KOPT-K1 (cell line): ENCODE measurements around the gene PGR.

Source experiments
- H3K27ac ChIP-seq: fragments of 200-600 bp; sonication (generic); 2 replicates; pipeline ENCODE4 v1.5.1; 2016; ENCODE audit warnings: antibody characterized with exemption, mild to moderate bottlenecking, low read depth, low read length; ENCODE audit not compliant: poor library complexity, severe bottlenecking
- H3K36me3 ChIP-seq: fragments of 200-600 bp; sonication (generic); 2 replicates; pipeline ENCODE4 v1.5.1; 2017; ENCODE audit warnings: antibody characterized with exemption, mild to moderate bottlenecking, low read length, moderate library complexity; ENCODE audit not compliant: insufficient read depth
- H3K9me3 ChIP-seq: fragments of 200-600 bp; sonication (generic); 2 replicates; pipeline ENCODE4 v1.5.1; 2017; ENCODE audit warnings: antibody characterized with exemption, low read length, mild to moderate bottlenecking; ENCODE audit not compliant: insufficient read depth, poor library complexity, severe bottlenecking

Gene PGR

DNA sequence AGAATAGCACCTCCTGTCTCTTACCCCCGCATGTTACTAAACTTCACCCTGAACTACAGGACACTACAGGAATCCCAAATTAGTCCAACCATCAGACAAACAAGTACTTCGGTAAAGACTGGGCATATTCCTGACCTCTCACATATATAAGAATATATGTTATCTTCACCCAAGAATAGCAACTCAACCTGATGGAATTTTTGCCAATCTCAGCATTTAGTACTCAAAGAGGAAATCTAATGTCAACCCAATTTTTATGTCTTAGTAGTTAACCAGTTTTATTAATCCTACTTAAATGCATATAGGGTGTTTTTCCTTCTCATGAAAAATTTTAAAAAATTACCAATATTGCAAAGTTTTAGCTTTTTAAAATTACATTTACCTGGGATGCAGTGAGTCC lies 26.2 kb downstream of the PGR start:
- Histone ChIP-seq H3K9me3 (no peaks in the 10 kb centered on the region), H3K27ac (no peak overlapping the region), H3K36me3 (no peaks in the 10 kb centered on the region)

DNA sequence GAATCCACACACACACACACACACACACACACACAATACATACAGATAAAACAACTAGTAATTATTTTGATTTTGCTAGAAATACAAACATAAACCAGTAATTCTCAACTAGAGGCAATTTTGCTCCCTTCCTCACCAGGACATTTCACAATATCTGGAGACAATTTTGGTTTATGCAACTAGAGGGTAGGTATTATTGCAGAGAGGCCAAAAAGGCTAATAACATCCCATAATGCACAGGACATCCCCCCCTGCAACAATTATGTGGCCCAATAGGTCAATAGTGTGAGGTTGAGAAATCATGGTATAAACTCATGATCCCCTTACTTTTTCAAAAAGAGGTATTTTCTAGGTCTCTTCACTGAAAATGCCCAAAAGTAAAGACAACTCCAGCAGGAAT lies 29.0 kb downstream of the PGR start:
- Histone ChIP-seq H3K36me3 (no peaks in the 10 kb centered on the region), H3K9me3 (no peaks in the 10 kb centered on the region), H3K27ac (no peak overlapping the region)

GRCh38 chr11:101096036-101096704 lies 33.4 kb downstream of the PGR start:
- Histone ChIP-seq H3K9me3 (no peaks in the 10 kb centered on the region), H3K36me3 (no peaks in the 10 kb centered on the region), H3K27ac (no peak overlapping the region)

- no peaks in the 10 kb centered on the region for H3K36me3 ChIP-seq
- no peaks in the 10 kb centered on the region for H3K9me3 ChIP-seq
- no peak overlapping the region for H3K27ac ChIP-seq
Measured at GRCh38 chr11:101091781-101092180, 37.8 kb downstream of the PGR start.

DNA sequence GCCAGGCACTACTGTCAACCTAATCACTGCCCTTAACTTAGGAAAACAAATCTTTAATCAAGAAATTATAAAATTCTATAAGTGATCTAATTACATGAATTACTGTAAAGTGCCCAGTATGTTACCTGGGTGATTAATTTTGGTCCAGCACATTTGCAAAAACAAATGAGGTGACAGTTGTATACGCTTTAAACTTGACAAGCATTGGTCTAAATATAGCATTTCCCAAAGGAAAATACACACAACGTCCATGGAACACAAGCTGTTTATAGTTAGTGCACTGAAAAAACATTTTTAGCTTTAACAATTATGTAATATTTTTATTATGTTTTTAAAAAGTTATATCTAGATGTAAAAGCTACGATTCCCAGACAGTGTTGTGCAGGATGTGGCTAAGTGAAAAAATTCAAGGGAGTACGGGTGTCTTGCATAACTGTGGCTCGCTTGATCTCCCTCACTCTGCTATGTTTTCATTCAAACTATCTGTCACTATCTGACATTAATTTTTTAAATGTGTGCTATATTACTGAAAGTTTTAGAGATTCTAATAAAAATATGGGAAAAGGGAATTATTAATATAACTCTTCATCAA lies 38.8 kb downstream of the PGR start:
- no peak overlapping the region for H3K27ac ChIP-seq
- no peaks in the 10 kb centered on the region for H3K9me3 ChIP-seq
- H3K36me3 ChIP-seq: no peaks in the 10 kb centered on the region

DNA sequence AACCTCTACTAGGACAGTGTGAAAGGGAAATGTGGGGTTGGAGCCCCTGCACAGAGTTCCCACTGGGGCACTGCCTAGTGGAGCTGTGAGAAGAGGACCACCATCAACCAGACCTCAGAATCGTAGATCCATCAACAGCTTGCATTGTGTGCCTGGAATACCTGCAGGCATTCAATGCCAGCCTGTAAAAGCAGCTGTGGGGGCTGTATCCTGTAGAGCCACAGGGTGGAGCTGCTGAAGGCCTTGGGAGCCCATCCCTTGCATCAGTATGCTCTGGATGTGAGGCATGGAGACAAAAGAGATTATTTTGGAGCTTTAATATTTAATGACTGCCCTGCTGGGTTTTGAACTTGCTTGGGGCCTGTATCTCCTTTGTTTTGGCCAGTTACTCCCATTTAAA lies 46.3 kb downstream of the PGR start:
- Histone ChIP-seq H3K9me3 (no peaks in the 10 kb centered on the region), H3K27ac (no peak overlapping the region), H3K36me3 (no peaks in the 10 kb centered on the region)

DNA sequence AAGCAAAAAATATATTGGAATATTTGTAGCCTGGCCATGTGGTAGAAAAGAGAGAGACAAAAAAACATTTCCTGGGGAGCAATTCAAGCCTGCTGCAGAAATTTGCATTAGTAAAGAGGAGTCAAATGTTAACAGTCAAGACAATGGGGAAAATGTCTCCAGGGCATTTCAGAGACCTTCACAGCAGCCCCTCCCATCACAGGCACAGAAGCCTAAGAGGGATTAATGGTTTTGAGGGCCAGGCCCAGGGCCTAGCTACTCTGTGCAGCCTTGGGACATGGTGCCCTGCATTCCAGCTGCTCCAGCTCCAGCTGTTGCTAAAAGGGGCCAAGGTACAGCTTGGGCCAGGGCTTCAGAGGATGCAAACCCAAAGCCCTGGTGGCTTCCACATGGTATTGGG lies 46.8 kb downstream of the PGR start:
- Histone ChIP-seq H3K27ac (no peak overlapping the region), H3K9me3 (no peaks in the 10 kb centered on the region), H3K36me3 (no peaks in the 10 kb centered on the region)

GRCh38 chr11:101063706-101064105 lies 65.9 kb downstream of the PGR start:
- H3K36me3 ChIP-seq: no peaks in the 10 kb centered on the region
- no peaks in the 10 kb centered on the region for H3K9me3 ChIP-seq
- no peak overlapping the region for H3K27ac ChIP-seq

DNA sequence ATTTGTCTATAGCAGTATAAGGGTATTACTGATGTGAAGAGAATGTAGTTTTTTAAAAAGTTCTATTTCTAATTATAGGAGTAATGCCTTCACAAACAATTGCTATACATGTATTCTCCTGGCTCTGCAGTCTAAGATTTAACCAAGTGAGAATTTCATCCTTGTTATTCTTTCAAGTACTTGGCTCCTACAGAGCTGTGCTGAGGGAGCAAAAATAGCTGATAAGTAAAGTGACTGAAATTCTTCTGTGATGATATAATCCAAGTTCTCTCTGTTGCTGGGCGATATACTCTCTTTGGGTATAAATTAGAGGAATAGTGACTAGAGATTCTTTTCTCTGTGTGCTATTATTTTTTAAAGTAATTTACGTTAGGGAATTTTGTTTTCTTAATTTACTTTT lies 68.0 kb downstream of the PGR start:
- Histone ChIP-seq H3K36me3 (no peaks in the 10 kb centered on the region), H3K9me3 (no peaks in the 10 kb centered on the region)

GRCh38 chr11:101059331-101059730 lies 70.3 kb downstream of the PGR start:
- Histone ChIP-seq H3K9me3 (no peaks in the 10 kb centered on the region), H3K27ac (no peak overlapping the region), H3K36me3 (no peaks in the 10 kb centered on the region)

More for the DNA sequence above, 68.0 kb downstream of the PGR start:
- H3K27ac ChIP-seq: no peak overlapping the region

- Histone ChIP-seq H3K36me3 (no peaks in the 10 kb centered on the region), H3K9me3 (no peaks in the 10 kb centered on the region), H3K27ac (no peak overlapping the region)
Measured at GRCh38 chr11:101053492-101053891, 76.1 kb downstream of the PGR start.

DNA sequence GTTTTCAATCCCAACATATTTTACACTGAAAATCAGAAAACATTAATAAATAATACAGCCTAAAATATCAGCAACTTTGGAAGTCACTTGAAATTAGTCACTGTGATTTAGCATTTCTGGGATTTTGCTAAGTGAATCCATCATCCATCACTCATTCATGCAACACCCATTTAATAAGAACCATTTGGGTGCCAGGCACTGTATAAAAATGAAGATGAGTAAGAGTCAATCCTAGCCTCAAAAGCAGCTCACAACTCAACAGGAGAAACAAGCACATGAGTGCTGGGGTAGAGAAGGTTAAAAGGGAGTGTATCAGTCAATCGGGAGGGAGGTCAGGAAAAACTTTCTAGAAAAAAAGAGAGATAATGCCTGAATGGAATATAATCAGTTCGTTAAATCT lies 77.9 kb downstream of the PGR start:
- H3K9me3 ChIP-seq: no peaks in the 10 kb centered on the region
- H3K27ac ChIP-seq: no peak overlapping the region
- H3K36me3 ChIP-seq: no peaks in the 10 kb centered on the region

GRCh38 chr11:101049813-101050212 lies 79.8 kb downstream of the PGR start:
- Histone ChIP-seq H3K36me3 (no peaks in the 10 kb centered on the region), H3K9me3 (no peaks in the 10 kb centered on the region), H3K27ac (no peak overlapping the region)

GRCh38 chr11:101049123-101049522 lies 80.5 kb downstream of the PGR start:
- no peaks in the 10 kb centered on the region for H3K9me3 ChIP-seq
- no peaks in the 10 kb centered on the region for H3K36me3 ChIP-seq
- no peak overlapping the region for H3K27ac ChIP-seq

- H3K27ac ChIP-seq: no peak overlapping the region
- no peaks in the 10 kb centered on the region for H3K9me3 ChIP-seq
- H3K36me3 ChIP-seq: no peaks in the 10 kb centered on the region
Measured at GRCh38 chr11:101048479-101048878, 81.1 kb downstream of the PGR start.

DNA sequence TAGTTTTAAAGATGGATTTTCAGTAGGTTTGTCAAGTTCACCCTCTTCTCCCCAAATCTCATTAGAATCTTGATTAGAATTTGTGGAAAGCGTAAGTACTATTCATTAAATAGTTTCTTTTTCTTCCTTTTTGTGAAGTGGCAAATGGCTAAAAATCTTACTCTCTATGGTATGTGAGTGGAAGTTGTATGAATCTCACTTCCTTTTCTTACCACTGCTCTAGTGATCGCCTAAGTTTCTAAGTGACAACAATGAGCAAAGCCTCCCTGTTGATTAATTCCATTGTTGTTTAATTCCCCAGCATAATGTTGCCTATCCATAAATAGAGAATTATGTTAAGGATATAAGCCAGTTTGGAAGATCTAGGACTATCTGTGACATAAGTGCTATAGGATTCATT lies 82.7 kb downstream of the PGR start:
- no peak overlapping the region for H3K27ac ChIP-seq
- no peaks in the 10 kb centered on the region for H3K36me3 ChIP-seq
- no peaks in the 10 kb centered on the region for H3K9me3 ChIP-seq
